HG03064 (cell line): ENCODE results near the gene PTGIR.

ENCODE experiments used
- ATAC-seq: cut with Tn5 transposase; IDR thresholded peaks from one replicate; pipeline ENCODE4 v1.9.1; 2021; ENCODE audit warnings: low read depth; ENCODE audit not compliant: unreplicated experiment

The PTGIR gene

DNA sequence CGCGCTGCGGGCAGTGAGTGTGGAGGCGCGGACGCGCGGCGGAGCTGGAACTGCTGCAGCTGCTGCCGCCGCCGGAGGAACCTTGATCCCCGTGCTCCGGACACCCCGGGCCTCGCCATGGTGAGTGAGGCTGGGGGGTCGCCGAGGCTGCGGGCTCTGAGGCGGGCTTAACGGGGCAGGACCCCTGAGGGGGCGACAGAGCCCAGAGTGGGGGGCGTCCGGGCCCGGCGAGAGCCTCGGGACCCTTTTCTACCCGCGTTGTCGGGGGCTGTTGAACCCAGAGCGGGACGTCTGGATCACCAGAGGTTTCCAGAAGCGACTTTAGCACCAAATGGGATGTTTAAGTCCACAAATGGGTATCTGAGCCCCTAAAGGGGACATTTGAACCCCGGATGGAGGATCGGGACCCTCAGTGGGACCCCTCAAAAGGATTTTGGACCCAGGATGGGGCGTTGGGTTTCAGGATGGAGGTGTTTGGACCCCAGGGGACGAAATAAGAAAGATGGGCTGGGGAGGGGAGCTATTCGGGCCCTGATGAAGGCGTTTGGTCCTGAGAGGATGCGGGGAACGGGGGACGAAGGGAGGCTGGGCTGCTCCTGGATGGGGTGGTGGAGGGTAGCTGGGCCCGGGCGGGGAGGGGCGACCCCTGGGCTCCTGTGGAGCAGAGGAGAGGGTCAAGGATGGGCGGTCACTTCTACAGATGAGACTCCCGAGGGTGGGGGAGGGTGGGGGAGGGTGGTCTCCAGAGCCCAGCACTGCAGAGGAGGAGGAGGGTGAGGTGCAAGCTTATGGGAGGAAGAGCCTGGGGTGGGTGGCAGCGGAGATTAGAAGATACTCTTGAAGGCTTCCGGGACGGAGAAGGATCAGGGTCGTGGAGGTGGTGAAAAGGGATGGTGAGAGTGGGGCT lies 23.3 kb downstream of the PTGIR start, which contains the start of gene CALM3:
Gene CALM3, plus strand, starts transcription at position 13 of the 907 bp plus-strand sequence. Its CDS starts 105 bp downstream, at position 118.
- no peak for ATAC-seq

DNA sequence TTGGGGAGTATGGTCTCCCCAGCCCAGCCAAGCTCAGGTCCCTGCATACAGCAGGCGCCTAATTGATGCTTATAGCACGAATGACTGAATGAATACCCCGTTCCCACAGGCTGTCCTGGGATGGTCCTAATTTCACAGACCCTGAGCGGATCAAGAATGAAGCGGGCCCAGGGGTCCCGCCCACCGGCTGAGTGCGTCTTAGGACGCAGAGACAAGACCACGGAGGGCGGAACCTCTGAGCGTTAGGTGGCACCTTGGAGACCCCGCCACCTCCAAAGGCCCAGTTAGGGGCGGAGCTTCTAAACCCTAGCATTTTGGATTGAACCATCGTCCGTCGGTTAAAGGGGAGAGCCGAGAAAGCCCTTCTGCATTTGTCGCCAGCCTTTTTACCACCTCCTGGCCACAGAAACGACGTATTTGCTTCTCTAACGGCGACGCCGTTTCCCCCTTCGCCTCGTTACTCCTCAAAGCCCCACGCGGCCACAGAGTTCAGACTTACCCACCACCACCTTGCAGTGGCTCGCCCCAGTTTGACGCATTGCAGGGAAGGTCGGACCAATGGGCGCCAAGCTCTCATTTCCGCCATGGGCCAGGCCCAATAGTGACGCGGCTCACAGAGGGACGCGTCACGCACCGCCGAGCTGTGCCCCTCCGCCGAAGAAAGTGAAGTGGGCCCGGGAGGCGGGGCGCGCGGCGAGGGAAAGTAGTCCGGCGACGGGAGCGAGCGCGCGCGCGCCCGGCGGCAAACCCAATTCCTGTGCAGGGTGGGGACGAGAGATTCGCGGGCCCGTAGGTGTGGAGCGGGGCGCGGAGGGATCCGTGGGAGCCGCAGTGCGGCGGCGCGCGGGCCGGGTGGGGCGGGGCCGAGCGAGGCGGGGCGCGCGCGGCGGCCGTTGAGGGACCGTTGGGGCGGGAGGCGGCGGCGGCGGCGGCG lies 24.2 kb downstream of the PTGIR start:
- ATAC-seq, result peak; percentile 73

DNA sequence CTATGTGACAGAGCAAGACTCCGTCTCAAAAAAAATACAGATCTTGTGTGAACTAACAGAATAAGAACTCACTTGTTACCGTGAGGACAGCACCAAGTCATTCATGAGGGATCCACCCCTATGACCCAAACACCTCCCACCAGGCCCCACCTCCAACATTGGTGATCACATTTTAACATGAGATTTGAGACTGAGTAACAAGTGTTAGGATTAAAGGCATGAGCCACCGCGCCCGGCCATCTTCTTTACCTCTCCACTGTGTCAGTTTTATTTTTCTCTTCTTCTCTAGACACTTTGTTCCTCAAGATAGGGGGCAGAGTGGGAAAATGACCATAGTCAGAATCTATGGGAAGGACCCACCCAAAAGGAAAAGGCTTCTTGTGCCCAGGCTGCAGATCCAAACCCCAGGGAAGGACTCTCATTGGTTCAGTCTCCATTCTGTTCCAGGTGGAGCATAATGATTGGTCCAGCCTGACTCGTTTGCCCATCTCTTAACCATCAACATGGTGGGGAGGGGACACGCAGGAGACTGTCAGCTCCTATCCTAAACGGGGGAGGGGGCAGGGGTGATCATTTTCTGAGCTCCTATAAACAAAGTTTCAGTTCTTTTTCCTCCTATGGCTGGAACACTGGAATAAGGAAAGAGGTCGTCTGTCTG lies 25.0 kb downstream of the PTGIR start:
- ATAC-seq, result no peak

DNA sequence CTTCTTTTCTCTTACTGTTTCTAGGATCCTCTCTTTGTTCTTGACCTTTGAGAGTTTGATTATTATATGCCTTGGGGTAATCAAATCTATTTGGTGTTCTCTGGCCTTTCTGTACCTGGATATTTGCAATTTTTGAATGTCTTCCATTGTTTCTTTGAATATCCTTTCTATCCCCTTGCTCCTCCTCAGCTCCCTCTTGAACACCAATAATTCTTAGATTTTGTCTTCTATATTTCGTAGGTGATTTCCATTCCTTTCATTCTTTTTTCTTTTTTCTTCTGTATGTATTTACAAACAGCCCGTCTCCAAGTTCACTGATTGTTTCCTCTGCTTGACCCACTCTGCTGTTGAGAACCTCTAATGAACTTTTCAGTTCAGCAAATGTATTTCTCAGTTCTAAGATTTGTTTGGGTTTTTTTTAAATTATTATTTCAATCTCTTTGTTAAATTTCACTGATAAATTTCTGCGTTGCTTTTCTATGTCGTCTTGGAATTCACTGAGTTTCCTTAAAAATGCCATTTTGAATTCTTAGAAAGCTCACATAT lies 26.4 kb downstream of the PTGIR start:
- ATAC-seq, result no peak

- no peak for ATAC-seq
Measured at GRCh38 chr19:46596008-46596407, 28.9 kb downstream of the PTGIR start.

GRCh38 chr19:46591870-46592269 lies 33.0 kb downstream of the PTGIR start:
- no peak for ATAC-seq

GRCh38 chr19:46591254-46591653 lies 33.6 kb downstream of the PTGIR start:
- ATAC-seq, result no peak

DNA sequence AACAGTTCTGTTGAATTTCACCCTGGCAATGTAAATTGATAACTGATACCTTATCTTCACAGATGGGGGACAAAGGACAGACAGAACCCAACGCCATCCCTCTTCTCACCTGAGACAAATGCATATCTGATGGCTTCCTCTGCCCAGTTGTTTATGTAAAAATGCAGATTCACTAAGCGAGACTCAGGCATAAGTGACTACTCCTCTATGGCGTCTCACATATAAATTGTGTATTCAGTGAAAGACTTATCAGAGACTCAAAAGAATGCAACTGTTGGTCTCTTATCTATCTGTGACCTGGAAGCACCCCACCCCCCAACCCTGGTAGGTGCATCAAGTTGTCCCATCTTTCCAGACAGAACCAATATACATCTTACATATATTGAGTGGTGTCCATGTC lies 37.0 kb downstream of the PTGIR start:
- no peak for ATAC-seq

- no peak for ATAC-seq
Measured at GRCh38 chr19:46586294-46586693, 38.6 kb downstream of the PTGIR start.

- ATAC-seq, result no peak
Measured at GRCh38 chr19:46585539-46585938, 39.4 kb downstream of the PTGIR start.

DNA sequence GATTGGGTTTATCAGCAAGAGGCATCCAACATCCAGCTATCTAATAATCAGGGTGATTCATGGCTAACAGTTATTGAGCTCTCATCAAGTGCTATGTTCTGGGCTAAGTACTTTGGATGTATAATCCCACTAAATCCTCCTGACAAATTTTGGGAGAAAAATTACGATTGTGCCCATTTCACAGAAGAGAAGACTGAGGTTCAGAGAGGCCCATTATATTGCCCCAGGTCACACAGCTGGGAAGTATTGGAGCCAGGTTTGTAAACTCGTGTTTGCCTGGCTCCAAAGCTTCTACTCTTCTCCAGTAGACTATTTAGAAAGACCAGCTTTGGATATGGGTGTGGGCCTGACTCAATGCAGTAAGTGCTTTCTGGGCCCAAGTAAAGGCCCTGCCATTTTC lies 44.6 kb downstream of the PTGIR start:
- no peak for ATAC-seq

- ATAC-seq, result no peak
Measured at GRCh38 chr19:46579361-46579879, 45.5 kb downstream of the PTGIR start.

DNA sequence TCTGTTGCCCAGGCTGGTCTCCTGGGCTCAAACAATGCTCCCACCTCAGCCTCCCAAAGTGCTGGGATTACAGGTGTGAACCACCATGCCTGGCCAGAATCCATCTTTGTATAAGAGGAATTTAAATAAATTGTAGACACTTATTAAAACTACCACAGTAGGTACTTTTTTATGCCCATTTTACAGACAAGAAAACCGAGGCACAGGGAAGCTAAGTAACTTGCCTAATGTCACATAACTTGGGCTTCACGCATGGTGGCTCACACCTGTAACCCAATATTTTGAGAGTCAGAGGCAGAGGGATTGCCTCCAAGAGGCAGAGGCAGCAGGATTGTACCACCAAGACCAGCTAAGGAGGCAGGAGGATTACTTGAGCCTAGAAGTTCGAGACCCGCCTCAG lies 46.4 kb downstream of the PTGIR start:
- no peak for ATAC-seq

GRCh38 chr19:46574533-46574932 lies 50.4 kb downstream of the PTGIR start:
- ATAC-seq, result no peak

DNA sequence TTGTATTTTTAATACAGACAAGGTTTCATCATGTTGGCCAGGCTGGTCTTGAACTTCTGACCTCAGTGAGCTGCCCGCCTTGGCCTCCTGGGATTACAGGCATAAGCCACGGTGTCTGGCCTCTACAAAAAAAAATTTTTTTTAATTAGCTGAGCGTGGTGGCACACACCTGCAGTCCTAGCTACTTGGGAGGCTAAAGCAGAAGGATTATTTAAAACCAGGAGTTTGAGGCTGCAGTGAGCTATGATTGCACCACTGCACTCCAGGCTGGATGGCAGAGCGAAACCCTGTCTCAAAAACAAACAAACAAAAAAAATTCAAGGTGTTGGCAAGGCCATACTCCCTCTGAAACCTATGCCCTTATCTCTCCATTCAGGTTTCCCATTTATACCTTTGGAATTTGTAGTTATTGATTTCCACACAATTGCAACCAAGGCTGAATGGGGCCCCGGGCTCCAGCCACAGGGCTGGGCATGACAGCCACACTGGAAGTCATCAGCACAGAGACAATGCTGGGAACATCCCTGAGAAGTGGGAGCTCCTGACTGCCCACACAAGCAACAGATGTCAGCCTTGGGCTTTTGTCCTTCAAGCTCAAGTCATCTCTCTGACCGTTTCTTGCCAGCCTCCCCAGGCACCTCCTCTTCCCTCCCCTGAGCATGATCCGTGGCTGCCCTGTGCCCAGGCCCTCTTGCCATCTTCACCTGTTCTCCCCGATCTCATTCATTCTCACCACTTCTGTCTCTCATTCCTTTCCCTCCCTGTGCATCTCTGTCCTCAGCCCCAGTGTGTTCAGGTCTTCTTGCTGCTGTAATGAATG lies 51.0 kb downstream of the PTGIR start:
- ATAC-seq, result no peak

GRCh38 chr19:46571495-46571894 lies 53.4 kb downstream of the PTGIR start:
- no peak for ATAC-seq
